Osteoblast (primary cell): ENCODE results near the gene KRT6C. TPM values are rescaled to one million over a fixed set of nuclear protein-coding genes. Genes with fewer than 3 reads are reported as not detected.

Source experiments
- DNase-seq: peaks from one replicate; pipeline ENCODE4 v3.0.0; 2011; ENCODE audit warnings: low spot score, mixed read lengths; ENCODE audit not compliant: insufficient read length; ENCODE audit errors: missing footprints
- H2AFZ ChIP-seq: 2 replicates; pipeline ENCODE4 v1.6.0; 2011; ENCODE audit warnings: mild to moderate bottlenecking, low read length
- H3K27ac ChIP-seq: 2 replicates; pipeline ENCODE4 v1.5.1; 2011; ENCODE audit warnings: mild to moderate bottlenecking, low read depth, low read length, moderate library complexity
- H3K27me3 ChIP-seq: 2 replicates; pipeline ENCODE4 v1.6.0; 2012; ENCODE audit warnings: mild to moderate bottlenecking, control low read depth, inconsistent platforms, low read length, moderate library complexity; ENCODE audit not compliant: insufficient read depth
- H3K36me3 ChIP-seq: 2 replicates; pipeline ENCODE4 v1.5.1; 2011; ENCODE audit warnings: mild to moderate bottlenecking, low read length, control low read depth, moderate library complexity; ENCODE audit not compliant: insufficient read depth
- H3K4me1 ChIP-seq: 2 replicates; pipeline ENCODE4 v1.5.1; 2011; ENCODE audit warnings: mild to moderate bottlenecking, low read length, control low read depth, moderate library complexity; ENCODE audit not compliant: insufficient read depth
- H3K4me2 ChIP-seq: 2 replicates; pipeline ENCODE4 v1.6.0; 2011; ENCODE audit warnings: mild to moderate bottlenecking, low read length; ENCODE audit not compliant: insufficient read depth
- H3K4me3 ChIP-seq: fragments of 200-600 bp; sonication (generic); 3 replicates; pipeline ENCODE4 v1.5.1; 2012; ENCODE audit warnings: mild to moderate bottlenecking, low read length, inconsistent platforms; ENCODE audit not compliant: insufficient read depth
- H3K79me2 ChIP-seq: 2 replicates; pipeline ENCODE4 v1.6.0; 2012; ENCODE audit warnings: mild to moderate bottlenecking, low read length, control low read depth, inconsistent platforms; ENCODE audit not compliant: insufficient read depth
- H3K9me3 ChIP-seq: 2 replicates; pipeline ENCODE4 v1.5.1; 2011; ENCODE audit warnings: low read depth, low read length, control low read depth
- H4K20me1 ChIP-seq: 2 replicates; pipeline ENCODE4 v1.6.0; 2012; ENCODE audit warnings: mild to moderate bottlenecking, low read length, control low read depth; ENCODE audit not compliant: insufficient read depth
- CTCF ChIP-seq: IDR thresholded peaks from 2 replicates; pipeline ENCODE4 v1.5.1; 2011; ENCODE audit warnings: mild to moderate bottlenecking, low read depth, low read length, moderate library complexity; ENCODE audit errors: extremely low read depth
- total RNA-seq: library from RNA; depleted of rRNA; stranded (reverse); fragments of >200 nt; gene quantifications from 2 replicates; pipeline ENCODE4 v1.2.3, GENCODE V29; 2012

KRT6C gene
- total RNA-seq, 1 donor: not detected

- TF ChIP-seq CTCF: no peak
- Histone ChIP-seq H3K27me3 (peaks cover 30% of the 10 kb centered on the region), H3K27ac (no peak overlapping the region), H3K4me2 (no peak overlapping the region), H4K20me1 (no peaks in the 10 kb centered on the region), H3K9me3 (no peaks in the 10 kb centered on the region), H2AFZ (no peak overlapping the region), H3K36me3 (no peaks in the 10 kb centered on the region), H3K4me3 (no peak overlapping the region), H3K4me1 (no peaks in the 10 kb centered on the region), H3K79me2 (no peaks in the 10 kb centered on the region)
- DNase-seq: no peak
Measured at GRCh38 chr12:52480073-52480472, 6.5 kb upstream of the KRT6C start.

GRCh38 chr12:52477651-52478050, 4.0 kb upstream of the KRT6C start:
- Histone ChIP-seq H3K4me3 (no peak overlapping the region), H3K27me3 (peaks cover 23% of the 10 kb centered on the region), H3K4me2 (no peak overlapping the region), H2AFZ (no peak overlapping the region), H3K9me3 (no peaks in the 10 kb centered on the region), H3K4me1 (no peaks in the 10 kb centered on the region), H3K79me2 (no peaks in the 10 kb centered on the region), H4K20me1 (no peaks in the 10 kb centered on the region), H3K27ac (no peak overlapping the region), H3K36me3 (no peaks in the 10 kb centered on the region)
- no peak for TF ChIP-seq CTCF
- DNase-seq: no peak

GRCh38 chr12:52474212-52474611, 607 bp upstream of the KRT6C start:
- no peak overlapping the region for H2AFZ ChIP-seq
- H3K9me3 ChIP-seq: no peaks in the 10 kb centered on the region
- H3K79me2 ChIP-seq: no peaks in the 10 kb centered on the region
- H3K36me3 ChIP-seq: no peaks in the 10 kb centered on the region
- H3K4me2 ChIP-seq: no peak overlapping the region
- DNase-seq: no peak
- H4K20me1 ChIP-seq: no peaks in the 10 kb centered on the region
- H3K4me1 ChIP-seq: no peaks in the 10 kb centered on the region
- H3K4me3 ChIP-seq: no peak overlapping the region
- H3K27ac ChIP-seq: no peak overlapping the region
- no peak for TF ChIP-seq CTCF
- H3K27me3 ChIP-seq: peaks cover 4% of the 10 kb centered on the region

- no peak for DNase-seq
- Histone ChIP-seq H3K27me3 (peaks cover 22% of the 10 kb centered on the region), H3K9me3 (no peaks in the 10 kb centered on the region), H3K27ac (no peak overlapping the region), H3K4me2 (no peak overlapping the region), H2AFZ (no peak overlapping the region), H3K36me3 (no peaks in the 10 kb centered on the region), H3K4me1 (no peaks in the 10 kb centered on the region), H3K79me2 (no peaks in the 10 kb centered on the region), H4K20me1 (no peaks in the 10 kb centered on the region), H3K4me3 (no peak overlapping the region)
- TF ChIP-seq CTCF: no peak
Measured at GRCh38 chr12:52469853-52470252, 3.8 kb downstream of the KRT6C start.
